Hippocampal formation (tissue), 2 donors: Measurements from ENCODE around the gene MYH7.
"Not testable (repeated sequence)": the region's sequence is repeated elsewhere in the genome, so short reads cannot be mapped to it uniquely, and the experiment has no call there.

Source experiments
- DNase-seq, 2 donors: peaks; one replicate each; lab custom pipeline; 2025; lab: John Stamatoyannopoulos, UW

Gene MYH7

DNA sequence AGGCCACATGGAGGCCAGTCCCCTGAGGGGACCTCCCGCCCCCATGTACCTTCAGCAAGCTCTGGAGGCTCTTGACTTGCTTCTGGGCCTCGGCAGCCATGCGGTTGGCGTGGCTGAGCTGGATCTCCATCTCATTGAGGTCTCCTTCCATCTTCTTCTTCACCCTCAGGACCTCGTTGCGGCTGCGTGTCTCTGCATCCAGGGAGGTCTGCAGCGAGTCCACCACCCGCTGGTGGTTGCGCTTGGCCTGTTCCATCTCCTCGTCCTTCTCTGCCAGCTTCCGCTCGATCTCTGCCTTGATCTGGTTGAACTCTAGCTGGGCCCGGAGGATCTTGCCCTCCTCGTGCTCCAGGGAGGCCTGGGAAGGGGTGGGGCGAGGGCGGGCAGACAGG, 49.2 kb downstream of the MYH7 start:
- DNase-seq = not testable (repeated sequence)

DNA sequence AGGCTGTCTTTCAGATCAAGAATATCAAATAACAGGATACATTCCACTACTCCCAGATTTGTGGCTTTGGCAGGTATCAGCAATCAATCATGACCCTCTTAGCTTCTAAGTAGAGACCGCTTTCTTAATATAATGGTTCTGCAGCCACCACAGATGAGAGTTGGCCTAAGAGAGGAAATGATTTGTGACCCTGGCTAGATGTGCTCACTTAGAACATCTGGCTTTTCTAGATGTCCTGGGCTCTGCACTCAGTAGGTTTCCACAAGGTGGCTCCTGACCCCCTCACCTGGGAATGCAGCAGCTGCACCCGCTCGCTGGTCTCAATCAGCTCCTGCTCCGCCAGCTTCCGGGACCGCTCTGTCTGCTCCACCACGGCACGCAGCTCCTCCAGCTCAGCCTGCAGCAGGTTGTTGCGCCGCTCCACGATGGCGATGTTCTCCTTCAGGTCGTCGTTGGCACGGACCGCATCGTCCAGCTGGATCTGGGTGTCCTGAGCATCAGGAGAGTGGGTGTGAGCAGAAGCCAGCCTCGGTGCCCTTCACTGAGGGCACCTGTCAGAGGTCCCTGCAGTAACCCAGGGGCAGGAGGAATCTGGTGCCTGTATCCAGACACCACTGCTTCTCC, 49.7 kb downstream of the MYH7 start:
- no peak for DNase-seq

DNA sequence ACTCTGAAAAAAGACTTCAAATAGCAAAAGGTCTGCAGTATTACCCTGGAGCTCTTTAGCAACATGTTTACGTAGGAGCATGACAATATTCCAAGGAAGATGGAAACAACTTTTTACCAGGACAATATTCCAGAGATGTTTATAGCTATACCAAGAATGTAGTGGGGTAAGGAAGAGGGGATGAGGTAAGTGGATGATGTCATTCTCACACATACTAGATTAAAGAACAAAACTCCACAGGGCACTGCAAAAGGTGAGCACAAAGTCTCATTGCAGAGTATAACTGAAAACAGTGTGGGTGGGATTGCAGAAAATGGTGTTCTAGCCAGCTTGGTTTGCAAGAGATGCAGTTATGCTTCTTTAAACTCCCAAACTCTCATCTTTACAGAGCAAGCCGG, 50.2 kb downstream of the MYH7 start:
- no peak for DNase-seq

DNA sequence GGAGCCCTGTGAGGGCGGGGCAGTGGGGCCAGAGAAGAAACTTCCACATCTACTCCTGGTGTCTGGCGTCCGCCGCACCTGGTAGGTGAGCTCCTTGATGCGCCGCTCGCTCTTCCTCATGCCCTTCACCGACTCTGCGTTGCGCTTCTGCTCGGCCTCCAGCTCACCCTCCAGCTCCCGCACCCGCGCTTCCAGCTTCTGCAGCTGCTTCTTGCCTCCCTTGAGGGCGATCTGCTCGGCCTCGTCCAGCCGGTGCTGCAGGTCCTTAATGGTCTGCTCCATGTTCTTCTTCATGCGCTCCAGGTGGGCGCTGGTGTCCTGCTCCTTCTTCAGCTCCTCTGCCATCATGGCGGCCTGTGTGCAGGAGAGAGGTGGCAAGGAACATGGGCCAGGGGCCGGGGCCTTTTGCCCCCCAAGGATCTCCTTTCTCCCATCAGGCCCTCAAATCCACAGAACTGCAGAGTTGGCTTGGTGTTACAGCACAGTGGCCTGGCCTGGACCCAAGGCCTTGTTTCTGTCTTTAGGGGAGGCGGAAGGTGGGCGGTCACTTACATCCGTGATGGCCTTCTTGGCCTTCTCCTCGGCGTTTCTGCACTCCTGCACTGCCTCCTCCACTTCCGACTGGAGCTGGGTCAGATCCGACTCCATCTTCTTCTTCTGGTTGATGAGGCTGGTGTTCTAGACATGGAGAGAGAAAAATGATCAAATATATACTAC, 50.9 kb downstream of the MYH7 start:
- DNase-seq = no peak

DNA sequence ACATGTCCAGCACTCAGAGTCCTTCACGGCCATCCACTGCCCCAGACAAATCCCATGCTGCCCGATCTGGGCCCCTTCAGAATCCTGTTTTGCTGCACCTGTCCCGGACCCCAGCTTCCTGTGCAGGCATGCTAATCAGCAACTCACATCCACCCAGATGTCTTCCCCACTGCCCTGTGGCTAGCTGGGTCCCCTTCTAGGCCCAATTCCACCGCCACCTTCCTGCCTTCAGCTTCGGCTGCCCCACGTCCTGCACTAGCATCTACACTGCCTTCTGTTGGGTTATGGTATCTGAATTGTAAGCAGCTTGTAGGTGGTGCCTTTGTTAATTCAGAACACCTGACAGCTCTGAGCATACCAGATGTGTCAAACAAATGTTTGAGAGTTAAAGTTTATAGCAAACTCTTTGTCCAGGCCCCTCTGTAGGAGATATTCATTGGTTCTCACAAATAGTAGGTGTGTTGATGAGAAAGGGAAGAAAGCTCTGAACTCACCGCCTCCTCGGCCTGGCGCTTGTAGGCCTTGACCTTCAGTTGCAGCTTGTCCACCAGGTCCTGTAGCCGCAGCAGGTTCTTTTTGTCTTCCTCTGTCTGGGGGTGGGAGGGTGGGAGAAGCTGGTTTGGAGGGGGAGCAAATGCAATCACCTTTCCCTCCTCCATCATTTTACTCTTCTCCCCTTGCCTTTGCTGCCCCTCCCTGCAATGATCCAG, 52.6 kb downstream of the MYH7 start:
- DNase-seq = no peak

DNA sequence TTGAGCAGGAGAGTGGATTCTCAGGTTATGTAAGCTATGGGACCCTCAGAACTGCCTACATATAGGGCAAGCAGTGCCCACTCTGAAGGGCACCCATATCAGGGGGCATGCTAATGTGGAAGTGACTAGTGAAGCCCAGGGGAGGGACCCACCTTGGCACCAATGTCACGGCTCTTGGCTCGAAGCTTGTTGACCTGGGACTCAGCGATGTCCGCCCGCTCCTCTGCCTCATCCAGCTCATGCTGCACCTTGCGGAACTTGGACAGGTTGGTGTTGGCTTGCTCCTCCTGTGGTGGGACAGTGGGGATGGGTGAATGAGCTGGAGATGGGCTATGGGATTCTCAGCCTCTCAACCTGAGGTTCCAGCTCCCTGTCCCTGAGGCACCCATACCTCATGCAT, 53.2 kb downstream of the MYH7 start:
- DNase-seq = no peak

DNA sequence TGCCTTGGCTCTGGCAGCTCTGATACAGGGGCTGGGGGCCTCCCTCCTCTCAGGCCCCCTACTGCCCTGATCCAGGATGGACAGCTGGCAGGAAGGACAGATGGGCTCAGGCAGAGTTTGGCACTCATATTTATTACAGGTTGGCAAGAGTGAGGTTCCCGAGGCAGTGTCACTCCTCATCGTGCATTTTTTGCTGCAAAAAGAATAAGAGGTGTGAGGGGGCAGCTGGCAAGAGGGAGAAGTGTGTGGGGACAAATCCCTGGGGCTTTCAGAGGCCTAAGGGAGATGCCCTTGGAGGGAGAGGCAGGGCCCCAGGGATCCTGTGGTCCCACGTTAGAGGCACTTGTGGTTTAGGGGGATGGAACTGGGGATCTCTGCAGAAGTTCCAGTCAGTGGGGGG, 53.6 kb downstream of the MYH7 start:
- peak in 1 of 2 donors; percentile 80 for DNase-seq

DNA sequence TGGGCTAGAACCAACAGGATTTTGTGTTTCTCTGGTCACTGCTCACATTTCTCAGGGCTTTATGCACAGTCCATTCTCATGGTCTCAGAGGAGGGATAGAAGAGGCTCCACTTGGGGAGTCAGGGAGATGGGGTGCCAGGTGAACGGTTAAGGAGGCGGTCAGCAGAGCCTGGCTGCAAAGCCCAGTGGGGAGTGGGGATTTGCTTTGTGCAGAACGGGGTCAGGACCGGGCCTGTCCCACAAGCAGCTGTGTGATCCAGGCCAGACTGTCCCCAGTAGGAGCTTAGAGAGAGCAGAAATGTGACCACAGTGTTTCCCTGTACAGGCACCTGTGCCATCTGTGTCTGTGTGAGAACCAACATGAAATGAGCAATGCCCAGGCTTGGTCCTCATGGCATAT, 54.5 kb downstream of the MYH7 start:
- no peak for DNase-seq

DNA sequence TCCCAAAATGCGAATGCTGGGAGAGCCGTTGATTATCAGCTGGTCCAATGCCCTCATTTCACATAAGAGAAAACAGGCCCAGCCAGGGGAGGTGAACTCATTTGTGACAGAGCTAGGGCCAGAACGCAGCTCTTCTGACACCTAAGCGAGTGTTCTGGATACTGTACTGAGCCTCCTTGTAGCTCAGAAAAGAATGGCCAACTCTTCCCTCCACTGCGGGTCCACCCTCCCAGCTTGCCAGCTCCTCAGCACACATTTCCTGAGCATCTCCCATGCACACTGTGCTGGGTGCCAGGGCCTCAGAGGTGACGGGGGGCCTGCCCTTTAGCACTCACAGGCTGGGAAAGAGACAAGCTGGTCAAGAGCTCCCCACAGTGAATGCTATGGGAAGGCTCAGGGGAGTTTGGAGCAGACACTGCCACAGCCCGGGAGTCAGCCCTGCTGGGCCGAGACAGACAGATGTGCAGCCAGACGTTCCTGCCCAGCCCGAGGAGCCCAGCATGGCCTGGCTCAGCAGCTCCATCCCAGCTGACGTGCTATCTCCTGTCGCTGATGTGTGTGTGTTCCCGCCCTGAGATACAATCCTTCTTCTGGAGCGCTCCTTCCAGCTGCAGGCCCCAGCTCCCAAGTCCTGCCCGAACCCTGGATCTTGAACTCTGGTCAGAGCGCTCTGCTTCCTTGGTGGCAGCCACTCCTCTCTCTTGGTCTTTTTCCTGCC, 55.1 kb downstream of the MYH7 start:
- DNase-seq = peak in 1 of 2 donors; percentile 20

DNA sequence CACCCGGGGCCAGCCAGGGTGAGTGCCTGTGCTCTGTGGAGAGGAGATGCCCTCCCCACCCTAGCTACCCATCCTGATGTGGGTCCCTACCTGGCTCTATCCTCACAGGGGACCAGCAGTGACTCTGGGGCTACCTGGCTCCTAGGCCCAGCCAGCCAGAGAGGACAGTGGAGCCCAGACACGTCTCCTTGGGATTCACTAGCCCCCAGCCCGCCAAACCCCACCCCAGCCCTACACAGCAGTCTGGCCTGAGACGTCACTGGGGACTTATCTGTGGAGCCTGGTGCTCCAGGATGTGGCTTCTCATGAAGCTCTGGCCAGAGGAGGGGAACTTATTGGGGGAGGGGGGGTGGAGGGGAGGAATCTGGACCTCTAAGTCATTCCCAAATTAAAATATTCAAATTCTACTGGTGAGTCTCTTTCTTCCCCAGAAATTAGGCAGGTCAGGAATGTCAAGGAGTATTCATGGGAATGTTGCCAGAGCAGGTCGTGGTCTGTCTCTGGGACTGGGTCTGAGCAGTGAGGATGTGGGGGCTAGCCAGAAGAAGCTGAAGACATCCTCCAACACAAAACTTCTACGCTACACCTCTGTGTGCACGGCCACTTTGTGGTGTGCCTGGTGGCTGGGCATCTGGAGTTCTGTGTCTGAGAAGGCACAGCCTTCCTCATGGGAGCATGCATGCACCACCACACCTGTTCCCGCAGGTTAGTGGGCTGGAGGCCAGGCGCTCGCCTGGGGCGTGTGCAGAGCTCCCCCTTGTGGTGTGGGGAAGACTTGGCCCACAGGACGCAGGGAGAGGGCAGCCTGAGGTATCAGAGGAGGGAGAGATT, 55.9 kb downstream of the MYH7 start:
- peak in 1 of 2 donors; percentile 42 for DNase-seq

DNA sequence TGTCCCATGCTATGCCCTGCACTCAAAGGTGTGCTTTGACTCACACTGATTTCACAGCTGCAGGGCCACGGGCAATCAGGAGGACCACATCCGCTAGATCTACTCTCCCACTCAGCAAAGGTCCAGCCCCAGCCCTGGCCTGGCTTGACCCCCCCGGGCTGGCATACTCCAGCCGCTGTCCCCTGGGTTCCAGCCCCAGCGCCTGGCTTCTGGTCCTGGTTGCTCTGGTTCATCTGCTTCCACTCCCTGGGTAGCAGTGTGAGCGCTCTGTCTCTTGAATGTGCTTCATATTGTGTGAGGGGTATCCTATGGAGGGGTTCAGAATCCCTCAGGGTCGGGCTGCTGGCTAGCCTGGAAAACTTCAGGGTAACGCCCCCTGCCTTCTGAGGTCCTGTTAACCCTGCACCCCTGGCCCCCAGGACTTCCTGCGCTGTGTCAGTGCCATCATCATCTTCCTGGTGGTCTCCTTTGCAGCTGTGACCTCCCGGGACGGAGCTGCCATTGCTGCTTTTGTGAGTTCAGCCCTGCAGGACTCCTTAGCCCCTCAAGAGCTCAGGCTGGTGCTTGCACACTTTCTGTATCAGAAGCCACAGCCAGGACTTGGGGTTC, 56.7 kb downstream of the MYH7 start:
- no peak for DNase-seq

DNA sequence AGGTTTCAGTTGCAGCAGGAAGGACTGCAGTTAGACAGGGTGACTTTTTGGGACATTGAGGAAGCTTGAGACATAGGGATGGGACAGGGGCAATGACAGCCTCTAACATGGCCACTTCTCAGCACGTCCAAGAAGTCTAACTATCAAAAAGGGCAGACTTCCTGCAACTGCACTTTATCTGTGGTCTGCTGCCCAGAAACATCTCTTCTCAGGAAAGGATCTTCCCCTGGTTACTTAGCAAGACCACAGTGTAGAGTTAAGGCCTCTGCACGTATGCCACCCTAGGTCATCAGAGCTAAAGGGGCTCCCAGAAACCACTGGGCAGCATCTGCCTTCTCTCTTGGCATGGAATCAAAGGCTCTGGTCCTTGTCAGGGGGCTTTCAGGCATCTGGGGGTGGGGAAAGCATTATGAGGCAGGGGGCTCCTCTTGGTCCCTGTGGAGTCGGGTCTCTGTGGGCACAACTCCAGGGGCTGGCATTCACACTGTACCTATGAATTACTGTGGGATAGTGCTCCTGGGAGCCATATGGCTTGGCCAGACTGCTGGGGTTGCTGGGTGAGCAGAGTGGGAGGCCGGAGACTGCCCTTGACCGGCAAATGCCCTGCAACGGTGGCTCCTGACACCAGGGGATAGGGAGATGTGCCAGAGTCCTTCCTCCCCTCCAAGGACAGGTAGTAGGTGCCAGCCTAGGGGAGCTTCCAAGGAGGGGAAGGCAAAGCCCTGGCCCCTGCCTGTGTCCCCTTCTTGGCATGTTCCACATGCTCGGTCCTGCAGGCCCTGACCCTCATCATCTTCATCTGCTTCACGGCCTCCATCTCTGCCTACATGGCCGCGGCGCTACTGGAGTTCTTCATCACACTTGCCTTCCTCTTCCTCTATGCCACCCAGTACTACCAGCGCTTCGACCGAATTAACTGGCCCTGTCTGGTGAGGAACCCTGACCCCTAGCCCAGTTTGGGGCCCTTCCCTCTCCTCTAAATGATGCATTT, 57.6 kb downstream of the MYH7 start:
- DNase-seq = no peak

DNA sequence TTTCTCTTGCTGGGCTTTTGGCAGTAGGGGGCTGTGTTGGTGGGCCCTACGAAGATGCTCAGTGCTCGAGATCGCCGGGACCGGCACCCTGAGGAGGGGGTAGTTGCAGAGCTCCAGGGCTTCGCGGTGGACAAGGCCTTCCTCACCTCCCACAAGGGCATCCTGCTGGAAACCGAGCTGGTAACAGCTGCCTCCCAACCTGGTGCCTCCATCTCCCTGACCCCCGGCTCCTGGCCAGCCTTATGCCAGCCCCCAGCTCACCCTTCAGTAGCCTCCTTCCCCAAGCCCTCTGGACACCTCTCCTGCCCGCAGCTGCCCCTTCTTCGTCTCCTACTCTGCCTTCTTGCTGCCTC, 58.3 kb downstream of the MYH7 start:
- no peak for DNase-seq

DNA sequence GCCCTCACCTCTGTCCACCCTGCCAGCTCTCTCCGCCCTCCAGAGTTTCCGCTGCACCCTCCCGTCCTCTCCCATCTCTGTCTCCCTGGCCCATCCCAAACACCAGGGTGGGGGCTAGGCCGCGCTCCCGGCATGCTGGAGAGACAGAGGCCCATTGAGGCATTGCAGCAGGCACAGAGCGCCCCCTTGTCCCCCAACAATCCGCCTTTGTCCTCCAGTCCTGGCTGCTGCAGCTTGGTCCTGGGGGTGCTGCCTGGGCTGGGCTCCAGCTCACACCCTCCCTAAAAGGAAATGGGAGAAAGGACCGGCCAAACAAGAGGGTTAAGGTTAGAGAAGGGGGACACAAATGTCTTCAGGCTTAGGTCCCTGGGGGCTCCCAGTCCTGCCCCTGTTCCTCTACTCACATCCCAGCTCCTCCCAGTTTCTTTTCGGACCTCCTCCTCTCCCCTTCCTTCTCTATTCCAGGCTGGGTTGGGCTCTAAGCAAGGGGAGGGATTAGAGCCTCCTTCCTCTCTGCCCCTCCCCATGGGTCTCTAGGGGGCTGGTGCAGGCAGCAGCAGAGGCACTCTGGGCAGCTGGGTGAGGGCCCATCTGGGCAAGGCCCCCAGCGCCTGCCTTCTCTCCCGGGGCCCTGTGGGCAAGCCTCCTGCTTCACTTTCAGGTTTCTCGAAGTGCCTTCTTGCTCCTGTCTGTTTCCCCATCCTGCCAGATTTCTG, 58.8 kb downstream of the MYH7 start, which contains the start of gene CMTM5:
CMTM5 (plus strand) TSS at position 565 of the 716 bp plus-strand sequence. CDS start 206 bp downstream, outside the sequence.
- peak; percentile 96 to 98 for DNase-seq

DNA sequence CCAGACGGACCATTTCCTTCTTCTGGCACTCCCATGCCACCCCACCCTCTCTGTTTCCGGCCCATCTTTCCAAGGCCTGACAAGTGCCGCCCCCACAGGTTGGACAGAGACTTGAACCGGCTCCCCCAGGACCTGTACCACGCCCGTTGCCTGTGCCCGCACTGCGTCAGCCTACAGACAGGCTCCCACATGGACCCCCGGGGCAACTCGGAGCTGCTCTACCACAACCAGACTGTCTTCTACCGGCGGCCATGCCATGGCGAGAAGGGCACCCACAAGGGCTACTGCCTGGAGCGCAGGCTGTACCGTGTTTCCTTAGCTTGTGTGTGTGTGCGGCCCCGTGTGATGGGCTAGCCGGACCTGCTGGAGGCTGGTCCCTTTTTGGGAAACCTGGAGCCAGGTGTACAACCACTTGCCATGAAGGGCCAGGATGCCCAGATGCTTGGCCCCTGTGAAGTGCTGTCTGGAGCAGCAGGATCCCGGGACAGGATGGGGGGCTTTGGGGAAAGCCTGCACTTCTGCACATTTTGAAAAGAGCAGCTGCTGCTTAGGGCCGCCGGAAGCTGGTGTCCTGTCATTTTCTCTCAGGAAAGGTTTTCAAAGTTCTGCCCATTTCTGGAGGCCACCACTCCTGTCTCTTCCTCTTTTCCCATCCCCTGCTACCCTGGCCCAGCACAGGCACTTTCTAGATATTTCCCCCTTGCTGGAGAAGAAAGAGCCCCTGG, 59.8 kb downstream of the MYH7 start:
- DNase-seq = no peak

DNA sequence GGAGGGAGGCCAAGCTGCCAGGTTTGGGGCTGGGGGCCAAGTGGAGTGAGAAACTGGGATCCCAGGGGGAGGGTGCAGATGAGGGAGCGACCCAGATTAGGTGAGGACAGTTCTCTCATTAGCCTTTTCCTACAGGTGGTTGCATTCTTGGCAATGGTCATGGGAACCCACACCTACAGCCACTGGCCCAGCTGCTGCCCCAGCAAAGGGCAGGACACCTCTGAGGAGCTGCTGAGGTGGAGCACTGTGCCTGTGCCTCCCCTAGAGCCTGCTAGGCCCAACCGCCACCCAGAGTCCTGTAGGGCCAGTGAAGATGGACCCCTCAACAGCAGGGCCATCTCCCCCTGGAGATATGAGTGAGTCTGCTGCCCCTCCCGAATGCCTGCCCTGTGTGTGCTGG, 62.4 kb downstream of the MYH7 start:
- DNase-seq = no peak

DNA sequence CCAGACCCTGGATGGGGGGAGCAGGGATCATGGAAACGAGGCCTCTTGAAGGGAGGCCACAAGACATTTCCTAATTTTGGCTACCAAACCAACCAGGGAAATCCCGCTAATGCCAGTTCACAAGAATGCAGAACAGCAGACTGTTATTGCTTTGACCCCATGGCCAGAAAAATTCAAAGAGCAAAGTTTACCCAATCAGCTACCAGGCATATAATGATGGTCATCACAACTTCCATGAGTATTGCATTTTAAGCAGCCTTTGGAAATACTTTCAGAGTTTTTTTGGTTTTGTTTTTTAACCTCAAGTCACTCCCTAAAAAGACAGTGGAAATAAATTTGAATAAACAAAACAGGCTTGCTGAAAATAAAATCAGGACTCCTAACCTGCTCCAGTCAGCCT, 63.0 kb downstream of the MYH7 start, which contains the start of gene IL25:
IL25 (plus strand) TSS at position 301 of the 400 bp plus-strand sequence.
- DNase-seq = no peak

DNA sequence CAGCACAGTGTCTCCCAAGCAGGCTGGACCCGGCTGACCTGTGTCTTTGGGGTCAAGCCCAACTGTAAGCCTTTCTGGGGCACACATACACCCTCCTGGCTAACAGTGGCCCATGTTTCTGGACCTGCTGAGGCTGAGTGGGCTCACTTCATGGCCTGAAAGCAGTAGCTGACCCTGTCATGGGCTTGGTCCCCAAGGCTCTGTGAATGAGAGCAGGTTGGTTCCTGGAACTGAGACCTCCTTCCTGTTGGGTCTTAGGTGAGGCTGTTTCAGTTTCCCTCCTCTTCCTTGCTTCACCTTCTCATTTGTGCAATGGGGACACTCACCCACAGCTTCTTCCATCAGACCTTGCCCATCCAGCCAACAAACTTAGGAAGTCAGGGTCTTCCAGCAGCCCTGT, 63.6 kb downstream of the MYH7 start:
- DNase-seq = no peak
